ENCODE results near the gene POLH. TPM values are rescaled to one million over a fixed set of nuclear protein-coding genes. Genes with fewer than 3 reads are reported as not detected.

Gene POLH
- total RNA-seq, 1 donor from 2014 or later: 4.3 TPM

- H3K27ac ChIP-seq: no peak overlapping the region
- intact Hi-C loops (cut with DNase I): loop anchor here (2.0 kb wide), 1 partner anchor 470 kb away; no protein-coding TSS in a partner anchor
- no peaks in the 10 kb centered on the region for H3K9me3 ChIP-seq
- H3K36me3 ChIP-seq: peaks cover 13 to 60% of the 10 kb centered on the region in 2 donors
- no peaks in the 10 kb centered on the region for H3K4me1 ChIP-seq
- H3K4me3 ChIP-seq: no peak overlapping the region
- DNase-seq (ENCODE audit: low spot score in 2 of 2): peak in 1 of 2 donors; percentile 80
- no peaks in the 10 kb centered on the region for H3K27me3 ChIP-seq
- peak; percentile 35 to 76 (median 71) for TF ChIP-seq CTCF (IDR thresholded peaks at IDR 0.05)
Measured at GRCh38 chr6:43608310-43608763, 32.4 kb downstream of the POLH start.

GRCh38 chr6:43608807-43609206 lies 32.8 kb downstream of the POLH start:
- Histone ChIP-seq H3K9me3 (no peaks in the 10 kb centered on the region), H3K4me3 (no peak overlapping the region), H3K27me3 (no peaks in the 10 kb centered on the region), H3K27ac (no peak overlapping the region), H3K4me1 (no peaks in the 10 kb centered on the region), H3K36me3 (peaks cover 11 to 58% of the 10 kb centered on the region in 2 donors)
- TF ChIP-seq CTCF (IDR thresholded peaks at IDR 0.05): no peak
- no peak for DNase-seq (ENCODE audit: low spot score in 2 of 2)
- intact Hi-C loops (cut with DNase I): loop anchor here (2.0 kb wide), 1 partner anchor 470 kb away; no protein-coding TSS in a partner anchor

GRCh38 chr6:43609402-43609801 lies 33.4 kb downstream of the POLH start:
- TF ChIP-seq CTCF (IDR thresholded peaks at IDR 0.05): no peak
- intact Hi-C loops (cut with DNase I): loop anchor here (2.0 kb wide), 1 partner anchor 469 kb away; no protein-coding TSS in a partner anchor
- no peak overlapping the region for H3K27ac ChIP-seq
- H3K27me3 ChIP-seq: no peaks in the 10 kb centered on the region
- no peak overlapping the region for H3K4me3 ChIP-seq
- no peak for DNase-seq (ENCODE audit: low spot score in 2 of 2)
- no peaks in the 10 kb centered on the region for H3K4me1 ChIP-seq
- no peaks in the 10 kb centered on the region for H3K9me3 ChIP-seq
- peaks cover 16 to 60% of the 10 kb centered on the region in 2 donors for H3K36me3 ChIP-seq

GRCh38 chr6:43610431-43610830 lies 34.4 kb downstream of the POLH start:
- no peak for TF ChIP-seq CTCF (IDR thresholded peaks at IDR 0.05)
- Histone ChIP-seq H3K36me3 (peaks cover 16 to 62% of the 10 kb centered on the region in 2 donors), H3K27ac (no peak overlapping the region), H3K9me3 (no peaks in the 10 kb centered on the region), H3K4me1 (no peaks in the 10 kb centered on the region), H3K27me3 (no peaks in the 10 kb centered on the region), H3K4me3 (no peak overlapping the region)
- no peak for DNase-seq (ENCODE audit: low spot score in 2 of 2)
- intact Hi-C loops (cut with DNase I): no loop called here

- no peak overlapping the region for H3K27ac ChIP-seq
- intact Hi-C loops (cut with DNase I): no loop called here
- H3K4me3 ChIP-seq: no peak overlapping the region
- no peak for DNase-seq (ENCODE audit: low spot score in 2 of 2)
- H3K4me1 ChIP-seq: no peaks in the 10 kb centered on the region
- peaks cover 13 to 49% of the 10 kb centered on the region in 2 donors for H3K36me3 ChIP-seq
- TF ChIP-seq CTCF (IDR thresholded peaks at IDR 0.05): no peak
- H3K27me3 ChIP-seq: no peaks in the 10 kb centered on the region
- no peaks in the 10 kb centered on the region for H3K9me3 ChIP-seq
Measured at GRCh38 chr6:43613721-43614395, 37.9 kb downstream of the POLH start.
